VCaP (cell line): ENCODE measurements around the gene CD96.

Experiments
- H3K27ac ChIP-seq: fragments of 450-650 bp; 2 replicates; pipeline ENCODE4 v1.5.1; 2017
- CTCF ChIP-seq: fragments of 450-650 bp; conservative IDR thresholded peaks from 2 replicates; pipeline ENCODE4 v1.5.1; 2017; ENCODE audit warnings: mild to moderate bottlenecking, moderate library complexity

The CD96 gene

DNA sequence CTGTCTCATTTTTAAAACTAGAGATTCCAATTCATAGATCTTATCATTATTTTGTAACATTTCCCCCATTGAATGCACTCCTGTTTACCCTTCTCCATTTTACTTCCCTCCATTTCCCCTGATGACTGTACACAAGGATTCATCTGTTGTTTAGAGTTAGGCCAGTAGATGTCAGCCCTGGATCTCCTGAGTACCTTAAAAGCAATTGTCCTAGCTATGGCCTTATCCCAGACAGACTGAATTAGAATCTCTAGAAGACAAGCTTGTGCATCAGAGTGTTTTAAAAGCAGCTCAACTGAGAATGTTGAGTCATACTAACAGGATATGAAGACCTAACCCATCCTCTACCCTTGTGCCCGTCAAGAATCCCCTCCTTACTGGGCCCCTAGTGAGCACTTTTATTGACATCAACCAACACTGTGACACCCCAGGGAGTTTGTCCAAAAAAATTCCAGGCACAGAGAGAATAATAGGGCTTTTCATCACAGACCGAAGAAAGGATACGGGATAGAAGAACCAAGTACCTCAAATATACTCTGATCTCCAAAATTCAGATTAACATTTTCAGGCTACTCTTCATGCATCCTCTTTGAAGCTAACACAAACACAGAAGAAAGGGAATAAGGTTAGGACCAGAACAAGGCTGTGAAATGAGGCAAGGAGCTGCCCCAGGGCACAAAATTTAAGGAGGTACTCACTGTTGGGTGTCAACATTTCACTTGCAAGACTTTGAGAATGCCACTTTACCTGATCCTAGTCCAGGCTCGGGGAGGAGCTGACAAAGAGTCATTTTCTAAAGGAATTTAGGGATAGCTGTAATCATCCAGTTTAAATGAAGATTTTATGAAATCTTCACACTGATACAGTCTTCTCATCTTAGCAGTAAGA, 36.0 kb downstream of the CD96 start:
- no peak overlapping the region for H3K27ac ChIP-seq
- peak; percentile 85 for TF ChIP-seq CTCF

- TF ChIP-seq CTCF, result no peak
- H3K27ac ChIP-seq, result no peak overlapping the region
Measured at GRCh38 chr3:111578867-111579266, 36.9 kb downstream of the CD96 start.

GRCh38 chr3:111579495-111579894, 37.5 kb downstream of the CD96 start:
- 0 out of 2 replicates have a peak overlapping the region, but pooled peaks have one; percentile 48 for H3K27ac ChIP-seq
- TF ChIP-seq CTCF, result no peak

- H3K27ac ChIP-seq, result peak overlapping the region; percentile 48
- no peak for TF ChIP-seq CTCF
Measured at GRCh38 chr3:111581403-111582119, 39.6 kb downstream of the CD96 start.

- no peak for TF ChIP-seq CTCF
- H3K27ac ChIP-seq, result no peak overlapping the region
Measured at GRCh38 chr3:111582120-111582474, 40.1 kb downstream of the CD96 start.

DNA sequence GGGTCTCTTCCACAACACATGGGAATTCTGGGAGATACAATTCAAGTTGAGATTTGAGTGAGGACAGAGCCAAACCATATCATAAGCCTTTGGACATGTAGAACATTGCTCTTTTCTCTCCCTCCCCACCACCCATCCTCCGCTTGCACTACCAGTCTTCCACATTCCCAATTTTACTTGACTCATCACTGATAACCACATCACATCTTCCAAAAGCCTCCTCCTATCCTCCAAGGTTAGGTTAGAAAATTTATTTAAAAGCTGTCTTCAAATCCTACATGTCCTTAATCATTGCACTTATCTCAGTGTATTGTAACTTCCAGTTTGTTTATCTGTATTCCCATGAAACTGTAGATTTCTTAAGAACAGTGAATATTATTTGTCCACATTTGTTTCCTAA, 42.7 kb downstream of the CD96 start:
- no peak overlapping the region for H3K27ac ChIP-seq
- TF ChIP-seq CTCF, result no peak

GRCh38 chr3:111585217-111585616, 43.2 kb downstream of the CD96 start:
- no peak overlapping the region for H3K27ac ChIP-seq
- TF ChIP-seq CTCF, result no peak
